Left ventricle myocardium inferior (tissue), 1 donor: Measurements from ENCODE around the gene DNLZ. TPM values are rescaled to one million over a fixed set of nuclear protein-coding genes. Genes with fewer than 3 reads are reported as not detected.

Experiments
- DNase-seq: peaks from one replicate; pipeline ENCODE4 v3.0.0-alpha.2; 2020
- H3K27ac ChIP-seq: fragments of 200-600 bp; replicated peaks from 2 replicates; pipeline ENCODE4 v1.8.0; 2021
- H3K27me3 ChIP-seq: fragments of 200-600 bp; 2 replicates; pipeline ENCODE4 v1.8.0; 2021; ENCODE audit warnings: low read depth
- H3K36me3 ChIP-seq: fragments of 200-600 bp; 2 replicates; pipeline ENCODE4 v1.8.0; 2021
- H3K4me1 ChIP-seq: fragments of 200-600 bp; 2 replicates; pipeline ENCODE4 v1.8.0; 2021
- H3K4me3 ChIP-seq: fragments of 200-600 bp; 2 replicates; pipeline ENCODE4 v1.8.0; 2021; ENCODE audit warnings: mild to moderate bottlenecking, moderate library complexity
- H3K9me3 ChIP-seq: fragments of 200-600 bp; replicated peaks from 2 replicates; pipeline ENCODE4 v1.8.0; 2021
- CTCF ChIP-seq: fragments of 200-600 bp; IDR thresholded peaks from 2 replicates; pipeline ENCODE4 v1.8.0; 2021; ENCODE audit warnings: antibody characterized with exemption, mild to moderate bottlenecking, borderline replicate concordance
- intact Hi-C: fragments of 100-400 bp; cut with micrococcal nuclease; formaldehyde crosslinking; loops from one replicate; pipeline ENCODE4 v1.11.0; 2022
- total RNA-seq: library from RNA; stranded (reverse); fragmentation: NEBNext Ultra II Directional; extraction: Animal tissue kit (Norgen Biotek cat#: 25700); gene quantifications from one replicate; pipeline ENCODE4 v1.2.1, GENCODE V29; 2021
- donor health status: DM: no; HTN: yes; CAD: no; lungs with severe emphysema.

The DNLZ gene
- total RNA-seq, 1 donor from 2014 or later, result 37.6 TPM

GRCh38 chr9:136372006-136372405 lies 8.5 kb upstream of the DNLZ start:
- H3K4me3 ChIP-seq, result no peak overlapping the region

GRCh38 chr9:136371533-136371880 lies 8.0 kb upstream of the DNLZ start:
- Histone ChIP-seq H3K9me3 (no peaks in the 10 kb centered on the region), H3K27ac (no peak overlapping the region), H3K4me1 (no peaks in the 10 kb centered on the region), H3K27me3 (no peaks in the 10 kb centered on the region), H3K4me3 (no peak overlapping the region), H3K36me3 (no peaks in the 10 kb centered on the region)
- DNase-seq, result no peak
- no peak for TF ChIP-seq CTCF
- intact Hi-C loops, result no loop called here

More at GRCh38 chr9:136372006-136372405, 8.5 kb upstream of the DNLZ start:
- Histone ChIP-seq H3K36me3 (no peaks in the 10 kb centered on the region), H3K9me3 (no peaks in the 10 kb centered on the region), H3K4me1 (no peaks in the 10 kb centered on the region), H3K27ac (no peak overlapping the region), H3K27me3 (no peaks in the 10 kb centered on the region)
- DNase-seq, result no peak
- intact Hi-C loops, result no loop called here
- TF ChIP-seq CTCF, result no peak

DNA sequence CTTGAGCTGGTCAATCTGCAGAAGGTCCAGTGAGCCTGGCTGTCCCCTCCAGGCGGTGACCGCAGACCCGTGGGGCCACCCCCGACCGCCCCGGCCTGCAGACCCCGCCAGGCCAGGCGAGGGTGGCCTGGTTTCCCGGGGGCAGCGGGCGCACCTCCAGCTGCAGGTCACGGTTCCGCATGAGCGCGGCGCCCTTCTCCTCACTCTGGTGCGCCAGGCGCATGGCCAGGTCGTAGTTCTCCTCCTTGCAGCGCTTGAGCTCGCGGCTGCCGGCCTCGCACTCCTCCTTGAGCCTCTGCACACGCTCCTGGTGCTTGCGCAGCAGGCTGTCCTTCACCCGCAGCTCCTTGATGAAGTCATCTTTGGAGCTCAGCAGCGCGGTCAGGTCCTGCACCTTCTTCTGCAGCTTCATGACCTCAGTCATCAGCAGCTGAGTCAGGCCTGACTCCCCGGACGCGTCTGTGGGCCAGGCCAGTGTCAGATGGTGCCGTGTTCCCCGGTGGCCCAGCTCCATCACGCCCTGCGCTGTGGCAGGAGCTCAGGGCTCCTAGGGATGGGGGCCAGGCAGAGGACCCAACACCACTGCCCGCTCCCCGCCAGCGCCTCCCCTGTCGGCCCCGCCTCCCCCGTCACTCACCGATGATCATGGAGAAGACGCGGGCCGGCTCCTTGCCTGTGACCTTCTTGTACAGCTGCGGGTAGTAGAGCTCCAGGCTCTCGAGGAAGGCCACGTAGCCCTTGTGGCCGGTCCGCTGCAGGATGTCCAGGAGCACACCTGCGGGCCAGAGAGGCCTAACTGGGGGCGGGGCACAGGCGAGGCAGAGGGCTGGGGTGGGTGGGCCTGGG lies 7.4 kb upstream of the DNLZ start:
- Histone ChIP-seq H3K36me3 (no peaks in the 10 kb centered on the region), H3K4me1 (no peaks in the 10 kb centered on the region), H3K9me3 (no peaks in the 10 kb centered on the region), H3K27me3 (no peaks in the 10 kb centered on the region), H3K4me3 (no peak overlapping the region), H3K27ac (no peak overlapping the region)
- intact Hi-C loops, result no loop called here
- no peak for TF ChIP-seq CTCF
- no peak for DNase-seq

- Histone ChIP-seq H3K4me1 (no peaks in the 10 kb centered on the region), H3K4me3 (no peak overlapping the region), H3K27ac (no peak overlapping the region), H3K27me3 (no peaks in the 10 kb centered on the region), H3K9me3 (no peaks in the 10 kb centered on the region), H3K36me3 (no peaks in the 10 kb centered on the region)
- no peak for TF ChIP-seq CTCF
- no peak for DNase-seq
- intact Hi-C loops, result no loop called here
Measured at GRCh38 chr9:136370037-136370436, 6.5 kb upstream of the DNLZ start.

DNA sequence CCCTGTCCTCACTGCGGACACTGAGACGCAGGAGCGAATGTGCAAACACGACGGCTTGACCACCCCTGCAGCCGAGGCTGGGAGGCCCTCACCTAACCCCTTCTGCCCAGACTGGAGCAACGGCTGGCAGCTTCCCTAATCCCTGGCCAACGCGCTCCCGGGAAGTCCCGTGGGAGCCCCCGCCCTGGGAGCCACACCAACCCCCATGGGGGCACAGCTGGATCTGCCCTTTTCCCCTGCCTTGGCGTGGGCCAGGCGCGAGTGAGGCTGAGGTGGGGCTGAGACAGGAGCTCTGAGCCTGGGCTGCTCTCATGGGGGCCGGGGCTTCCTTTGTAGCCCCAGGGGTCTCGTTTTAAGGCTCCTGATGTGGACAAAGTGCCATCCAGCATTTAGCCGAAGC lies 4.6 kb upstream of the DNLZ start:
- H3K27ac ChIP-seq, result no peak overlapping the region
- H3K9me3 ChIP-seq, result no peaks in the 10 kb centered on the region
- H3K4me3 ChIP-seq, result no peak overlapping the region
- H3K27me3 ChIP-seq, result no peaks in the 10 kb centered on the region
- intact Hi-C loops, result no loop called here
- no peak for DNase-seq
- H3K36me3 ChIP-seq, result no peaks in the 10 kb centered on the region
- H3K4me1 ChIP-seq, result peaks cover 7% of the 10 kb centered on the region
- no peak for TF ChIP-seq CTCF
